NCI-H187 (cell line): ENCODE results near the gene ZBTB47.

Experiments
- DNase-seq, 2 experiments: peaks; one replicate each; lab custom pipeline; 2025; lab: John Stamatoyannopoulos, UW

Gene ZBTB47

DNA sequence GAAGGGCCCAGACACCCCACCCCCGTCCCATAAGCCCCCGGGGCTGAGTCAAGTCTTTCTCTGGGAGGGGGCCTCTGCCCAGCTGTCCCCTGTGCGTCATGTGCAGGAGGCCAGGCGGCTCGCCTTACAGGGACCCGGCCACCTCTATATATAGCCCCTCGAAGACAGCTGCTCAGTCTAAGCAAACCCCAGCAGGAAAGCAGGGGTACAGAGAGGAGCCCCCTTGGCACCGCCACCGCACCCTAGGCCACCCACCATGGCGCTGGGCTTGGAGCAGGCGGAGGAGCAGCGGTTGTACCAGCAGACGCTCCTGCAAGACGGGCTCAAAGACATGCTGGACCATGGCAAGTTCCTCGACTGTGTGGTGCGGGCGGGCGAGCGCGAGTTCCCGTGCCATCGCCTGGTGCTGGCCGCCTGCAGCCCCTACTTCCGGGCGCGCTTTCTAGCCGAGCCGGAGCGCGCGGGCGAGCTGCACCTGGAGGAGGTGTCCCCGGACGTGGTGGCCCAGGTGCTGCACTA lies 31.9 kb downstream of the ZBTB47 start, which contains the start of gene KLHL40:
TSS of gene KLHL40 (plus strand) at position 175 of the 519 bp plus-strand sequence. CDS start at position 257, 82 bp downstream.
- DNase-seq = no peak

DNA sequence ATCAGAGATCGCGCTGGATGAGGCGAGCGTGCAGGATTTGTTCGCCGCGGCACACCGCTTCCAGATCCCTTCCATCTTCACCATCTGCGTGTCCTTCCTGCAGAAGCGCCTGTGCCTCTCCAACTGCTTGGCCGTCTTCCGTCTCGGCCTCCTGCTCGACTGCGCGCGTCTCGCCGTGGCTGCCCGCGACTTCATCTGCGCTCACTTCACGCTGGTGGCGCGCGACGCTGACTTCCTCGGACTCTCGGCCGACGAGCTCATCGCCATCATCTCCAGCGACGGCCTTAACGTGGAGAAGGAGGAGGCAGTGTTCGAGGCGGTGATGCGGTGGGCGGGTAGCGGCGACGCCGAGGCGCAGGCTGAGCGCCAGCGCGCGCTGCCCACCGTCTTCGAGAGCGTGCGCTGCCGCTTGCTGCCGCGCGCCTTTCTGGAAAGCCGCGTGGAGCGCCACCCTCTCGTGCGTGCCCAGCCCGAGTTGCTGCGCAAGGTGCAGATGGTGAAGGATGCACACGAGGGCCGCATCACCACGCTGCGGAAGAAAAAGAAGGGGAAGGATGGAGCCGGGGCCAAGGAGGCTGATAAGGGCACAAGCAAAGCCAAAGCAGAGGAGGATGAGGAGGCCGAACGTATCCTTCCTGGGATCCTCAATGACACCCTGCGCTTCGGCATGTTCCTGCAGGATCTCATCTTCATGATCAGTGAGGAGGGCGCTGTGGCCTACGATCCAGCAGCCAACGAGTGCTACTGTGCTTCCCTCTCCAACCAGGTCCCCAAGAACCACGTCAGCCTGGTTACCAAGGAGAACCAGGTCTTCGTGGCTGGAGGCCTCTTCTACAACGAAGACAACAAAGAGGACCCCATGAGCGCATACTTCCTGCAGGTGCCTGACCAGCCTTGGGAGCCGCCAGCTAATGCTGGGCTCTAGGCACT lies 32.7 kb downstream of the ZBTB47 start:
- no peak for DNase-seq

DNA sequence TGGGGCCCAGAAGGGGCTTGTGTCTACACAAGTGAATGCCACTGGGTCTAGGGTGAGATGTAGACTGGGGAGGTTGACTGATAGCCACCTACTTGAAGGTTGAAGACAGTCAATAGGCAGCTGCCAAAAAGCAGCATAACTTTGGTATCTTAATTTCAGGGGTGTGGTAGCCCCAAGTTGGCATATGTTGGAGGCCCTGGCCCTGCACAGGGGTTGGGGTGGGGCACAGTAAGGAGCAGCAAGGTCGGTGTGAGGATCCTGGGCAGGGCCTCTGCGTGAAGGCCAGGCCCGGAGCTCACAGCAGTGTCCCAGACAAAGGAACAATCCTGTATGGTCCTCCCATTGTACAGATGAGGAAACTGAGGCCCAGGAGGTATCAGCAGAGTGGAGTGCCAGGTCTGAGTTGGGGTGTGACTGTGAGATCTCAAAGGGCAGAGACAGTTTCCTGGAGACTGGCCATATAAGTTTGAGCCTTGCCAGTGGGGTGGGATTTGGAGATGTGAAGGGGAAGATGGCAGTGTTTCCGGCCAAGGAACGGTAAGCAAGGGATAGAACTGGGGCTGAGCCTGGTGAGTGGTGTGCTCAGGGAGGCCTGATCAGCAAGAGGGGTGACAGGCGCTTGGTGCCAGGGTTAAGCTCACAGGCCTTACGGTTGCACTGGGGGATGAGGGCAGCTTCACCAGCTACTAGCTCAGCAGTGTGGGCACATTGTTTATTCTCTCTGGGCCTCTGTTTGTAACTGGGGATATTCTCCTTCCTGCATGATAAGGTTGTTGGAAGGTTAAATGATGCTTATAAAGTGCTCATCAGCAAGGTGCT lies 33.5 kb downstream of the ZBTB47 start:
- no peak for DNase-seq

- no peak for DNase-seq
Observed at GRCh38 chr3:42688016-42688415, 34.5 kb downstream of the ZBTB47 start.

DNA sequence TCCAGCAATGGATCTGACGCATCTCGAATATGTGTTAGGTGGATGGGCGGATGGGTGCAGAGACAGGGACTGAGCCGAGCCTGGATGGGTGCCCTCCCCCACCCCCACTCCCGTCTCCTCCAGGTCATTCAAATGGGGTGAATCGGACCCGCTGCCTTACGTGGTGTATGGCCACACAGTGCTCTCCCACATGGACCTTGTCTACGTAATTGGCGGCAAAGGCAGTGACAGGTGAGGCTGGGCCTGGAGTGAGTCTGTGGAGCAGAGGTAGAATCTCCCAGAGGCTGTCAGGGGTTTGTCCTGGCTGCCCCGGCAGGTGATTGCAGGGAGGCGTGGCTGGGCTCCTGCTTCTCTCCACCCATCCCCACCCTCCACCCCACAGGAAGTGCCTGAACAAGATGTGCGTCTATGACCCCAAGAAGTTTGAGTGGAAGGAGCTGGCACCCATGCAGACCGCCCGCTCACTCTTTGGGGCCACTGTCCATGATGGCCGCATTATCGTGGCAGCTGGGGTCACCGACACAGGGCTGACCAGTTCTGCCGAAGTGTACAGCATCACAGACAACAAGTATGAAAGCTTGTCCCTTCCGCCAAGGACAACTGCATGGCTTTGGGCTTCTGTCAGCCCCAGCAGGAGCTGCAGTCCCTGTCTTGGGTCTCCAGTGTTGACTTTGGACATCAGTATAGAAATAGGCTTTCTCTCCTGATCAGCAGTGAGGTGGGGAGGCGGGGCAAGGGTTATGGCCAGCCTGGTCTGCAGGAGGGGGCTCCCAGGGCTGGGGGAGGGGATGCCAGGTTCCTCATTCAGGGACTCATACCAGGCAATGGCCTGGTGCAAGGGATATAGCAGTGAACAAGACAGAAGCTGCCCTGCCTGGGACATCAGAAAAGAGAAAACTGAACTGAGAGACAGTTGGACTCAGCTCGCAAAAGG lies 35.3 kb downstream of the ZBTB47 start:
- DNase-seq = no peak

DNA sequence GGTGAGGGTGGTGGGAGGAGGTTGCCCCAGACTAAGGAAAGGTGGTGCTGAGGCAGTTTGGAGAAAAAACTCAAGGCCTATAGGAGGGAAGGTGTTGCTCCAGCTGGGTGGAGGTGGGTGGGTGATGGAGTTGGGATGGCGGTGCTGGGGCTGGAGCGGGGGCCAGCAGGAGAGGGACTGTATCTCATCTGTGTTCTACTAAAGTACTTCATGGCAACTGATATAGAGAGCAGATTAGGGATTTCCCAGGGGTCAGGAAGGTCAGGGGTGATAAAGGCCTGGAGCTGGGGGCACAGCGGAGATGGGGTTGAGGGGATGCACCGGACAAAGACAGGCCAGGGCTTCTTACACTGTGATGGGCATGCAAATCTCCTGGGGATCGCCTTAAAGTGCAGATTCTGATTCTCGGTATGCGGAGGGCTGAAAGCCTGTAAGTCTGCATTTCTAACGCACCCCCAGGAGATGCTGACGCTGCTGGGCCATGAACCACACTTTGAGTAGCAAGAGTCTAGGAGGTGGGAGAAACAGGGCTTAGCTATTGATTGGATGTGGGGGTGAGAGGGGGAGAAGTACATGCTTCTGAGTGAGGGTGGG lies 36.0 kb downstream of the ZBTB47 start:
- DNase-seq = no peak

GRCh38 chr3:42690191-42690590 lies 36.7 kb downstream of the ZBTB47 start:
- no peak for DNase-seq

- no peak for DNase-seq
Observed at GRCh38 chr3:42690766-42691680, 37.5 kb downstream of the ZBTB47 start.

GRCh38 chr3:42691816-42692666 lies 38.5 kb downstream of the ZBTB47 start:
- DNase-seq = no peak

DNA sequence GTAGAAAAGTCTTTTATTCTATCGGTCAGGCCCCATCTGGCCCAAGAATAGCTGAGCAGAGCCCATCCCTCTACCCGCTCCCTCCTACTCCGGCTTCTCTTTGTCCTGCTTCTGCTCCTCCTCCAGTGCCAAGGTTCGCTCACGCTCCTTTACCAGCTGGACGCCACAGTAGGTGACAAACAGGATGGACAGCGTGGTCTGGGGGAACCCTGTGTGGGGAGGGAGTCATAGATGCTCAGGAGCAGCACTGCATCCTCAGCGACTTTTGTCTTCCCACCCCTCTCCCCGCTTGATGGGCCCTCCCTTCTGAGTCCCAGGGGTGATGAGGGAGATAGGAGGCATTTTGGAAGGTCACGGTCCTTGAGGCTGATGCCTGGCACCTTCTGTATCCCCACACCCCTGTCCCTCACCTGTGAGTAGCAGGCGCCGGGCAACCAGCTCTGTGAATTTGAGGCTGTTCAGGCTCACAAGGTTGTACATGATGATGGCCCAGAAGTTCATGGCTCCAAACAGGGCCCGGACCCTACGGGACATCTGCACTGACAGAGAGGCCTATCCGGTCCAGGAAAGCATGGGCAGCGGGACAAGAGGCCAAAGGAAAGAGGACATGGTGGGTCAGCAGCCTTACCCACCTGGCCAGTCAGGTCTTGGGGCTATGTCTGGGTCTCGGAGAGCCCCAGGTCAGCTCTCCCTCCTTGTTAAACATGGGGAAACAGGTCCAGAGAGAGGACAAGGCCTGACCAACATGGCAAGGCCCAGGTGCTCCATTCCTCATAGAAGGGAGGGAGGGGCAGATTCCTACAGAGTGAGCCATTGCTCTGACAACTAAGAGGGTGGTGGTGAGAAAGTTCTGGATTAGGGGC lies 39.4 kb downstream of the ZBTB47 start:
- DNase-seq = no peak

- DNase-seq = no peak
Observed at GRCh38 chr3:42693530-42693930, 40.0 kb downstream of the ZBTB47 start.

GRCh38 chr3:42694366-42694765 lies 40.9 kb downstream of the ZBTB47 start:
- DNase-seq = no peak

DNA sequence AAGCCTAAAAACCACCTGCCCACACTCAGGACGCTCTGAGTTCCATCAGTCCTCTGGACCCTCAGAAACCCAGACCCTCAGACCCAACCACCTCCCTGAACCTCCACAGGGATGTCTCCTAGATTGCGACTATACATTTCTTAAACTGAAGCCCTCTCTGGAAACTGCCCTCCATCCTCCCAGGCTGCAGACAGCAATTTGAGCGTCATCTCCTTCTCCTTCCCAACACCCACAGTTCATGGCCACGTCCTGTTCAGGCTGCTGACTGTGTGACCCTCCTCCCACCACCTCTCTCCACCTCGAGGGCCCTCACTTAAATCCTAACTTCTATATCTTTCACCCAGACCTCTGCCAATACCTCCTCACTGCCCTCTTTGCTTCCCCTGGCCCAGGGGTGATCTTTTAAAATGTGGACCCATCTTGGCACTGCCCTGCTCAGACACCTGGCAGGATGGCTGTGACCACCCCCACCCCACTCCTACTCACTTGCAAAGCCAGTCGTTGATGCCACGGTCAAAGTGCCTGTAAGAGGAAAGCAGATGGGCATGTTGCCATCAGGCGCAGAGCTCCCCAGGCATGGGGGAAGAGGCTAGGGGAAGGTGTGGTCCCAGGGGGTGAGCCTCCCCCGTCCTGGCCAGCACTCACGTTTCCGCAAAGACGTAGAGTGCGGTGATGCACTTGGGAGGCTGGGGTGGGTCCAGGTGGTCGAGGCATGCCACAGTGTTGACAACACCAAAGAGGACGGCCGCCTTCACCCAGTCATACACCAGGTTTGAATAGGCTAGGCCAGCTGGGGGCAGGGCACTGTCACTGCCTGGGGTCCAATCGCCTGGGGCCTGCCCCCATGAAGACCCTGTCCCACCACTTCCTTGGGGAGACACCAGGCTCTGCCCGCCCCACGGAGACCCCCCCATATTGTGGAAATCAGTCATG lies 43.1 kb downstream of the ZBTB47 start:
- DNase-seq = no peak

DNA sequence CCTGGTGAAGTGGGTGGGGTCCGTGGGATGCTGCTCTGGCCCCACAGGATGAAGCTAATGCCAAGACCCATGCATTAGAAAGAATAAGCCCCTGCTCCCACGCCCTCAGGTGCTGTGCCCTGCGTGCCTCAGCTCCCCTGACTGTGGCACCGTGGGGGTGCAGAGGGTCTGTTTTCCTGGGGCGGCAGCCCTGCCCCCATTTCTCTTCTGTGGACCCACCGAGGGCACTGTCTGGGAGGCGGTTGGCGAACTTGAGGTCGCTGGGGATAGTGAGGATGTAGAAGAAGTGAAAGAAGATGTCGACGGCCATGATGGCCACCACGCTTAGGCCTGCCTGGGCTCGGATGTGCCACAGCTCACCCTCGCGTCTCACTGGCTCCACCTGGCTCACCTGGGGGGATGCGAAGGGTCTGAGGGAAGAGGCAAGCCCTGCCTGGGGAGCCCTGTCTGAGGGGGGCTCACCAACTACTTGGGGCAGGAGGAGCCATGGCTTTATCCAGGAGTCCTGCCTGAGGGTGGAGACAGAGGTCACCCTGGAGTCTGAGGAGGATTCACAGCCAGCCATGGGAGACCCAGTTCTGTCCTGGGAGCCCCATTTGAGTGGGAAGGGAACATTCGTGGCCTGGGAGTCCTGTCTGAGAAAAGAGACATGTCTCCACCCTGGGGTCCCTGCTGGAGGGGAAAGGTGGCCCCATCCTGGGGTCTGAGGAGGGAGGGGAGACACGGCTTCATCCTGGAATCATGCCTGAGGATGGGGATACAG lies 44.0 kb downstream of the ZBTB47 start:
- DNase-seq = no peak

DNA sequence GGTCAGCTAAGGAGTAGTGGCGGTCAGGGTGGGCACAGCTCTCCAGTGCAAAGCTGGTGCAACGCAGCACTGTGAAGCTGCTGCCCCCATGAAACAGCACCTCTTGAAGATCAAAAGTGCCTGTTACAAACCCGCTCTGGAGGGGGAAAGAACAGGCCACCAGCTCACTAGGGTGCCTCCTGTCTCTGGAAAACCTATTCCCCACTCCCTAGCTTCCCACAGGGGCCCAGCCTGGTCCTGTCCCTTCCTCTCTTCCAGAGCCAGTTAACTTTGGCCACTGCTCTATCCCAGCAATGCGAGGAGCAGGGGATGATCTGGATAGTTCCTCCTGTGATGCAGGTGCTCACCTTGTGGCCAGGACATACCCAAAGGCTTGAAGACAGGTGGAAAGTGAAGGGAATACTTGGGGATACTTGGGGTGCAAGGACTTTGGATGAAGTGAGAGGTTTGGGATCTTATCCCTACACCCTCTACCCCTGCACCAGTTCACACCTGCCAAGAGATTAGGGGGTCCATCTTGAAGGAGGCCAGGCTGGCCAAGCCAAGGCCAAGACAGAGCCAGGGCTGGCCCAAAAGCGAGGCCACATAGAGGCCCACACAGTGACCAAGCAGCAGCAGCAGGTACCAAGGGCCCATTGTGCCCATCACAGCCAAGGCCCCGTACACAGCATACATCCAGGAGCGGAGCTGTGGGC lies 44.9 kb downstream of the ZBTB47 start:
- no peak for DNase-seq

DNA sequence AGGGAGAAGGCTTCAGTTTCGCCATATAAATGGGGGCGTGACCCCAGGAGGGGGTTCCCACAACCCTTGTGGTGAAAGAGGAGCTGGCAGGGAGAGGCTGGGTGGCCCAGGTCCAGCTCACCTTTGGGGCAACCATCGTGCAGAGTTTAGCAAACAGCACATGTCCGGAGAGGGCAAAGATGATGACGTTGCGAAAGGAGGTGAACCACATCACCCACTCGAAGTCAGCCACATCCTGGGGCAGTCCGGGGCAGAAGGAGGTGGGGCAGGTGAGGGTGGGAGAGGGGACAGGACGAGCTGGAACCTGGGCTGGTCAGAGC lies 45.4 kb downstream of the ZBTB47 start:
- no peak for DNase-seq
